ENCODE data around the gene TMEFF2.

DNA sequence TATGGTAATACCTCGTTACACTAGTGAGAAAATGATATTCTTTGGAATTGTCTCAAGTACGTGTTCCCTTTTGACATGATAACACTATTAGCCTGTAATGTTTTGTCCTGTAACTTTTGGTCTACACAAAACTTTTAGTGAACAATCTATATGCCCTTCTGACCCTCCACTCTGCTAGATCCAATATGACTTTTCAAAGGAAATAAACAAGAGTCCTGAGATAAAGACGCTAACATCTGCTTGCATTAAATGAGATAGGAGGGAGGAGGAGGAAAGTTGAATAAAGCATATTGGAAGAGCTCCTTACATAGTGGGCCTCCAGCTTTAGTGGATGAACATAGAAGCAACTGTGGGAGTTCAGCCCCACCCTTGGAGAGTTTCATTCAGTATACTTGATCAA lies 264.5 kb downstream of the TMEFF2 start:
- TF ChIP-seq, protein P1, sequence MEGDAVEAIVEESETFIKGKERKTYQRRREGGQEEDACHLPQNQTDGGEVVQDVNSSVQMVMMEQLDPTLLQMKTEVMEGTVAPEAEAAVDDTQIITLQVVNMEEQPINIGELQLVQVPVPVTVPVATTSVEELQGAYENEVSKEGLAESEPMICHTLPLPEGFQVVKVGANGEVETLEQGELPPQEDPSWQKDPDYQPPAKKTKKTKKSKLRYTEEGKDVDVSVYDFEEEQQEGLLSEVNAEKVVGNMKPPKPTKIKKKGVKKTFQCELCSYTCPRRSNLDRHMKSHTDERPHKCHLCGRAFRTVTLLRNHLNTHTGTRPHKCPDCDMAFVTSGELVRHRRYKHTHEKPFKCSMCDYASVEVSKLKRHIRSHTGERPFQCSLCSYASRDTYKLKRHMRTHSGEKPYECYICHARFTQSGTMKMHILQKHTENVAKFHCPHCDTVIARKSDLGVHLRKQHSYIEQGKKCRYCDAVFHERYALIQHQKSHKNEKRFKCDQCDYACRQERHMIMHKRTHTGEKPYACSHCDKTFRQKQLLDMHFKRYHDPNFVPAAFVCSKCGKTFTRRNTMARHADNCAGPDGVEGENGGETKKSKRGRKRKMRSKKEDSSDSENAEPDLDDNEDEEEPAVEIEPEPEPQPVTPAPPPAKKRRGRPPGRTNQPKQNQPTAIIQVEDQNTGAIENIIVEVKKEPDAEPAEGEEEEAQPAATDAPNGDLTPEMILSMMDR (IDR thresholded peaks at IDR 0.05) = no peak
- no peak for TF ChIP-seq POLR2AphosphoS5 (IDR thresholded peaks at IDR 0.05)
- no peak for TF ChIP-seq POLR2A (IDR thresholded peaks at IDR 0.05)
